HepG2 (cell line): ENCODE results near the gene CSTF2. TPM values are rescaled to one million over a fixed set of nuclear protein-coding genes. Genes with fewer than 3 reads are reported as not detected.
"Not testable (repeated sequence)": the region's sequence is repeated elsewhere in the genome, so short reads cannot be mapped to it uniquely, and the experiment has no call there.

ENCODE experiments used
- ATAC-seq: fragments of 200-7000 bp; cut with Tn5 transposase; 3 replicates; pipeline ENCODE4 v1.9.1; 2020; ENCODE audit warnings: mild to moderate bottlenecking, moderate library complexity
- BruUV-seq: library from RNA; stranded (reverse); fragments of 400-500 nt; replicated peaks from 2 replicates; lab custom pipeline; 2021; lab: Mats Ljungman, UMichigan
- CTCF ChIA-PET: fragments of 300-600 bp; formaldehyde crosslinking; extraction: SDS; loops from one replicate; lab custom pipeline; 2021; ENCODE audit warnings: low total read pairs, inconsistent platforms, low intra/inter-chr PET ratio; lab: Yijun Ruan, JAX
- POLR2A ChIA-PET: fragments of 350-600 bp; sonication (Branson Sonifier 250); formaldehyde crosslinking; loops from one replicate; lab custom pipeline; 2020; ENCODE audit warnings: antibody characterized with exemption, inconsistent platforms; lab: Yijun Ruan, JAX
- DNase-seq: peaks from one replicate; pipeline ENCODE4 v3.0.0-alpha.2; 2015; ENCODE audit warnings: low spot score
- FAIRE-seq: peaks from 3 replicates; lab custom pipeline; 2011; peaks lifted over from hg19 to GRCh38; lab: Jason Lieb, UNC
- H2AFZ ChIP-seq: one replicate; pipeline ENCODE4 v1.6.1; 2011; ENCODE audit warnings: low read length, inconsistent platforms
- H3K27ac ChIP-seq: fragments of 300-600 bp; 3 replicates; pipeline ENCODE4 v1.8.0; 2011; ENCODE audit warnings: mixed run types, mild to moderate bottlenecking, mixed read lengths, low read length, inconsistent platforms; ENCODE audit not compliant: insufficient read depth; ENCODE audit errors: extremely low read length
- H3K27me3 ChIP-seq, 2 experiments: fragments of 200-600 bp in 1 of 2; 2 replicates in 1 of 2; 3 replicates in 1 of 2; pipeline versions ENCODE4 v1.6.0 to v1.8.0; 2011; ENCODE audit warnings: low read length in 2 of 2, mild to moderate bottlenecking in 2 of 2, moderate library complexity in 2 of 2, inconsistent platforms in 1 of 2; ENCODE audit not compliant: insufficient read depth in 2 of 2, control insufficient read depth in 1 of 2
- H3K36me3 ChIP-seq, 2 experiments: fragments of 200-600 bp in 1 of 2; replicated peaks in 1 of 2; 2 replicates in 1 of 2; 3 replicates in 1 of 2; pipeline versions ENCODE4 v1.5.1 to v1.8.0; 2011; ENCODE audit warnings: low read length in 2 of 2, inconsistent platforms in 1 of 2; ENCODE audit not compliant: insufficient read depth in 2 of 2, control insufficient read depth in 1 of 2
- H3K4me1 ChIP-seq: 2 replicates; pipeline ENCODE4 v1.5.1; 2012; ENCODE audit warnings: low read length, inconsistent platforms; ENCODE audit not compliant: insufficient read depth
- H3K4me2 ChIP-seq: 2 replicates; pipeline ENCODE4 v1.6.0; 2011; ENCODE audit warnings: low read depth, low read length, inconsistent platforms
- H3K4me3 ChIP-seq, 3 experiments: fragments of 200-600 bp in 1 of 3; sonication (generic), shearing (Covaris generic) in 1 of 3; replicated peaks in 1 of 3; 2 replicates each; pipeline ENCODE4 v1.5.1; 2011 to 2016; ENCODE audit warnings: low read length in 3 of 3, inconsistent platforms in 2 of 3, low read depth in 2 of 3, mild to moderate bottlenecking in 2 of 3, control low read depth in 1 of 3, mixed read lengths in 1 of 3; ENCODE audit not compliant: insufficient read depth in 1 of 3
- H3K79me2 ChIP-seq: one replicate; pipeline ENCODE4 v1.6.1; 2011; ENCODE audit warnings: low read length, inconsistent platforms; ENCODE audit not compliant: insufficient read depth
- H3K9ac ChIP-seq: 2 replicates; pipeline ENCODE4 v1.6.0; 2011; ENCODE audit warnings: mild to moderate bottlenecking, low read depth, low read length, inconsistent platforms; ENCODE audit not compliant: insufficient read depth
- H3K9me3 ChIP-seq: 2 replicates; pipeline ENCODE4 v1.5.1; 2012; ENCODE audit warnings: mild to moderate bottlenecking, low read length
- H4K20me1 ChIP-seq: 2 replicates; pipeline ENCODE4 v1.6.0; 2011; ENCODE audit warnings: inconsistent platforms, mild to moderate bottlenecking, low read length, moderate library complexity; ENCODE audit not compliant: insufficient read depth
- SOX5 ChIP-seq: IDR thresholded peaks from 2 replicates; pipeline ENCODE4 v1.6.1; 2016; ENCODE audit warnings: borderline replicate concordance
- YEATS4 ChIP-seq: sonication (generic); formaldehyde crosslinking; IDR thresholded peaks from 2 replicates; pipeline ENCODE4 v1.4.0; 2020; ENCODE audit warnings: missing genetic modification reagents, borderline replicate concordance
- ZFAT ChIP-seq: sonication (generic); formaldehyde crosslinking; conservative IDR thresholded peaks from 2 replicates; pipeline ENCODE4 v1.8.1; 2023; ENCODE audit warnings: missing genetic modification reagents, inconsistent platforms
- ZNF800 ChIP-seq: sonication (generic); formaldehyde crosslinking; IDR thresholded peaks from 2 replicates; pipeline ENCODE4 v1.4.0; 2020; ENCODE audit warnings: missing genetic modification reagents
- WGBS: methylation state at CpG from one replicate; pipeline ENCODE4 v1.1.6; 2017; ENCODE audit warnings: low lambda C conversion rate; 5-methylcytosine and 5-hydroxymethylcytosine counted together
- in situ Hi-C: cut with HindIII; loops from 2 replicates; pipeline ENCODE4 v1.10.0; 2017; ENCODE audit warnings: low pct_unique_long_range_greater_than_20kb; ENCODE audit not compliant: extremely low pct_ligation_motif_present
- intact Hi-C: fragments of 100-400 bp; cut with micrococcal nuclease; formaldehyde crosslinking; loops from one replicate; pipeline ENCODE4 v1.10.0; 2022; ENCODE audit not compliant: unreplicated experiment
- polyA plus RNA-seq, 8 experiments: library from polyadenylated mRNA; depleted of rRNA in 3 of 8; stranded (reverse) in 7 of 8; unstranded in 1 of 8; fragments of >200 nt; fragmentation: Illumina TruSeq in 4 of 8; extraction: Trizol in 4 of 8; gene quantifications; 2 replicates each; pipeline versions ENCODE4 v1.2.1 to v1.2.3, GENCODE V29; 2011 to 2016; ENCODE audit warnings: low read depth in 4 of 8, missing spikeins in 1 of 8, mixed read lengths in 1 of 8; ENCODE audit not compliant: insufficient read depth in 1 of 8
- total RNA-seq, 5 experiments: library from RNA; depleted of rRNA; stranded (reverse); fragments of >200 nt; fragmentation: Illumina TruSeq; extraction: Trizol; gene quantifications; 2 replicates each; pipeline ENCODE4 v1.2.3, GENCODE V29; 2016; ENCODE audit warnings: low read depth in 1 of 5

The CSTF2 gene
- total and polyA plus RNA-seq, 2 of the 13 experiments (the other 11 are each of a cell fraction or from before 2014, with no cell fraction given) = 19.7 to 26.7 TPM

- TF ChIP-seq ZNF800 (CRISPR knock-in tag) (no peak), SOX5 (CRISPR knock-in tag) (no peak), YEATS4 (CRISPR knock-in tag) (0 out of 2 replicates have a peak, but pooled peaks have one; percentile 37), ZFAT (no peak)
Observed at GRCh38 chrX:100819837-100820666, at the start of gene CSTF2 (continued).

- H4K20me1 ChIP-seq, H3K4me2 ChIP-seq, DNase-seq, ATAC-seq, H3K9ac ChIP-seq, H2AFZ ChIP-seq, FAIRE-seq, POLR2A ChIA-PET, in situ Hi-C loops, H3K27me3 ChIP-seq, H3K27ac ChIP-seq, intact Hi-C loops, H3K79me2 ChIP-seq, BruUV-seq, H3K36me3 ChIP-seq, H3K4me3 ChIP-seq, CTCF ChIA-PET, H3K9me3 ChIP-seq, H3K4me1 ChIP-seq: not testable (repeated sequence)
- WGBS = 0% methylated on average over 1 of the region's 7 CpGs
Observed at GRCh38 chrX:100796371-100796770, 23.8 kb upstream of the CSTF2 start.
